GM18909 (cell line): ENCODE results near the gene TESMIN.

ENCODE experiments used
- ATAC-seq: cut with Tn5 transposase; IDR thresholded peaks from one replicate; pipeline ENCODE4 v1.9.1; 2021; ENCODE audit warnings: mild to moderate bottlenecking; ENCODE audit not compliant: unreplicated experiment, poor library complexity

The TESMIN gene

DNA sequence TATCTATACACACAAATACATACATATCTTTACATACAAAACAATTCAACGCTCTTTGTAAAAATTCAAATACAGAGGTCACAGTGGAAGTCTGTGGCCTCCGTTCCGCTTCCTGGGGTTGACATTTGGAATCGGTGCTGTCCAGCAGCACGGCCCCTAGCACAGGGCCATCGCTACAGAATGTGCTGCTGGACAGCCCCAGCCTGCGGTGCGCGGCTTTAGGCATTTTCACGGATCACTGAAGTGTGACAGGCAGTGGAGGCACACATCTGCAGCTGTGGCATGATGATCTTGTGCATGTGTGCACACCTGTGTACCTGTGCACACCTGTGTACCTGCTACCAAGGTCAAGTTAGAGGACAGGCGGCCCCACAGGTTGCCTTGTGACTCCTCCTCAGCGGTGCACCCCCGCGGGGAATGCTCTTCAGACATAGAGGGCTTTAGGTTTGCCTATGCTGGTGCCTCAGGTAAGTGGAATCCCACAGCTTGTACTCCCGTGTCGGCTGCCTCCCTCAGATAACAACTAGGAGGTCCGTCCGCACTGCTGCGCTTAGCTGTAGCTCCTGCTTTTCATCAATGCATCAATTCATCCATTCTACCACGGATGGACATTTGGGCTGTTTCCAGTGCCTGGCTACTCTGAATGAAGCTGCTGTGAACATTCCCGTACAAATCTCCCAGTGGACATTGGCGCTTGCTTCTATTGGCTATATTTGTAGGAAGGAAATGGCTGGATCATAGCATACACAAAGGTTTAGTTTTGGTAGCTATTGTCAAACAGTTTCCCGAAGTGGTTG is 37.1 kb downstream of the TESMIN start:
- ATAC-seq: no peak

DNA sequence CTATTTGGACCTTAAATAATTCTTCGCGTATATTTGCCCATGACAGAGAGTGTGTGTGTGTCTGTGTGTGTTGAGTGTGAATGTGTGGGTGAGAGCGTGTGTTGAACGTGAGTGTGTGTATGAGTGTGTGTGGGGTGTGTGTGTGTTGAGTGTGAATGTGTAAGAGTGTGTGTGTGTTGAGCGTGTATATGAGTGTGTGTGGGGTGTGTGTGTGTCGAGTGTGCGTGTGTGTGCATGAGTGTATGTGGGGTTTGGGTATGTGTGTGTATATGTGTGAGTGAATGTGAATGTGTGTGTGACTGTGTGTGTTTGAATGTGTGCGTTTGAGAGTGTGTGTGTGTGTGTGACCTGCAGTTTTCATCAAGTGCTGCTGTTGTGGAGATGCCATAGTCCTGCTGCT is 40.2 kb downstream of the TESMIN start:
- ATAC-seq: no peak

- ATAC-seq: no peak
Observed at GRCh38 chr11:68710409-68710808, 40.9 kb downstream of the TESMIN start.

DNA sequence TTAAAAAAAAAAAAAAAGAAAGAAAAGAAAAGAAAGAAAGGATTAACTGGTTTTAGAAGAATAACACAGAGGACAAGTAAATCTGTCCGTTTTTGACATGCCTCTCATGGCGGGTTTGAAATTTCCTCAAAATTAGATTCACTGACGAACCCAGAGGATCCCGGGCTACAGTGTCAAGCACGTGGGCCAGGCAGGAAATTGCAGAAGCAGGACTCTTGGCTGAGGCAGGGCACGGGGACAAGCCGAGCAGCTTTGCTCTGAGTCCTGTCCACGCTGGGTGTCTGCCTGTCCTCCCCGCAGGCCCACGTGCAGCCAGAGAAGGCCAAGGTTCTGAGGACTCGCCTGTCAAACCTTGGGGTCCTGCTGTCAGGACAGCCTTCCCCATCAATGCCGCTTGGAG is 42.3 kb downstream of the TESMIN start:
- ATAC-seq: no peak

- no peak for ATAC-seq
Observed at GRCh38 chr11:68707527-68707926, 43.8 kb downstream of the TESMIN start.

GRCh38 chr11:68704887-68705286 is 46.4 kb downstream of the TESMIN start:
- ATAC-seq: no peak

GRCh38 chr11:68698993-68699392 is 52.3 kb downstream of the TESMIN start:
- no peak for ATAC-seq

DNA sequence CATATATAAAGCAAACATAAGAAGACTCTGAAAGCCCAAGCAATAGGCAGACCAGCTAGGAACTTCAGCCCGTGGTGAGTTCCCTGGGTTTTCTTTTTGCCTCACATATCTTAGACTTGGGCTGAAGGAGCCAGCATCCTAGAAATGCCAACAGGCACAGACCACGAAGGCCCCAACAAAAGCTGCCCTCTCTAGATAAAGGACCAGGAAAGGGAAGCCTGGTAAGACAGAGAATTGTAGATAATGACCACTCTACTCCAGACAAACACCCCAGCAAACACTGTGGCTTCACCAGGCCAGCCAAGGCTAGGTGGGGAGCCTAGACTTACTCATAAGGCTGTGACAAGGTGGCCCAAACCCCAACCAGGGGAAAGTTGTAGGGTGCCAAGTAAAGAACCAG is 55.8 kb downstream of the TESMIN start:
- no peak for ATAC-seq

DNA sequence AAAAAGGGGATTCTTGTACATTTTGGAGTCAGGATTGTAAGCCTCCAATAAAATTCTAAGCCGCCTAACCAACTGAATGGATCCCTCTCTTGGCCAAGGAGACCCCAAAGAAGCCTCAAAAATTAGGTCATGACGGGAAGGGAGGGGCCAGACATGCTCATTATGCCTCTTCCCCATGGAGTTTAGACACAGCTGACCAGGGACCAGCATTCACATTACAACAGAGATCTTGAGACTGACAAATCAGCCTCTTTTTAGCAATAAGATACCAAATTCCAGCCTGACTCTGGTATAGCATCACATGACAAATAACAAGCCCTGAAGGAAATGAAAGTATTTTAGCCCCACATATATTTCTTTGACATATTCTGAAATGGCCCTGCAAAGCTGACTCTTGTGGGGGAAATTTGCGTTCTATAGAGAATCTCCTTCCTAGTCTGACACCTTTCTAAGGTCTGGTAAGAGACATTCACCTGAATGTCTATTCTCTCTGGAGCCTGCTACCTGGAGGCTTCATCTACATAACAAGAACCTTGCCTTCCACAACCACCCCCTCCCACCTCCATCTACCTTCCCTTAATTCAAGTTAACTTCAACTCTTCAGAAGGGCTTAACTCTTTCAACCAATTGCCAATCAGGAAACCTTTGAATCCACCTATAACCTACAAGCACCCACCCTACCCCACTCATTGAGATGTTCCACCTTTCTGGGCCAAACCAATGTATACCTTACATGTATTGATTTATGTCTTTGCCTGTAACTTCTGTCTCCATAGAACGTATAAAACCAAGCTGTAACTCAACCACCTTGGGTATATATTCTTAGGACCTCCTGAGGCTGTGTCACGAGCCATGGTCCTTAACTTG is 56.7 kb downstream of the TESMIN start:
- ATAC-seq: no peak

DNA sequence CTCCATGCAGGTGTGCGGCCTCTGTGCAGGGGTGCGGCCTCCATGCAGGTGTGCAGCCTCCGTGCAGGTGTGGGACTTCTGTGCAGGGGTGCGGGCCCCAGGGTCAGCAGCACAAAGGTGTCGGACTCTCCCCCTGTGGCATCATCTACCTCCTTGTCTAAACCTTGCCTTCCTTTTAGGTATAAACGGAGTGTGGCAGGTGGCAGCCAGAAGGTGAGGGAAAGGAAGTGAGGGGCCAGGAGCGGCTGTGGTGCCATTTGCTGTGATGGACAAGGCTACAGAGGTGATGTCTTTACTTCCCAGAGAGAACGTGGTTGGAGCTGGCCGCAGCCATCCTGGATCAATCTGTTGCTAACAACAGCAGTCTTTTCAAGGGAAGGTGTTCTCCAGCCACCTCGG is 57.8 kb downstream of the TESMIN start:
- no peak for ATAC-seq

GRCh38 chr11:68692871-68693483 is 58.3 kb downstream of the TESMIN start:
- no peak for ATAC-seq

DNA sequence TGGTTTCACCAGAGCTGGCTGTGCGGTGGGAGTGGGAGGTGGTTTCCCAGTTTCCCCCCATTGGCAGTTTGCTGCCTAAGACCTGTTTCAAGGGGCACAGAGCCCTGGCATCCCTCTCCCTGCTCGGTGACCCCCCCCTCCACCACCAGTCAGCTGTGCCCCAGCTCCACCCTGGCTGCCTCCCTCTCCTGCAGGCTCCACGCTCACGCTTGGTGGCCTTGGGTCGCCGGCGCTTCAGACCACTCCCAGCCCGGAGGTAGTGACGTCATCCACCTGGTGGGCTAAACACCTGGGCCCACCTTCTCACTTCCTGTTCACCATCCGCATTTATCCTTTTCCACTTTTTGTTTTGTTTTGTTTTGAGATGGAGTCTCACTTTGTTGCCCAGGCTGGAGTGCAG is 59.2 kb downstream of the TESMIN start:
- no peak for ATAC-seq

GRCh38 chr11:68691402-68691784 is 59.9 kb downstream of the TESMIN start:
- ATAC-seq: no peak

DNA sequence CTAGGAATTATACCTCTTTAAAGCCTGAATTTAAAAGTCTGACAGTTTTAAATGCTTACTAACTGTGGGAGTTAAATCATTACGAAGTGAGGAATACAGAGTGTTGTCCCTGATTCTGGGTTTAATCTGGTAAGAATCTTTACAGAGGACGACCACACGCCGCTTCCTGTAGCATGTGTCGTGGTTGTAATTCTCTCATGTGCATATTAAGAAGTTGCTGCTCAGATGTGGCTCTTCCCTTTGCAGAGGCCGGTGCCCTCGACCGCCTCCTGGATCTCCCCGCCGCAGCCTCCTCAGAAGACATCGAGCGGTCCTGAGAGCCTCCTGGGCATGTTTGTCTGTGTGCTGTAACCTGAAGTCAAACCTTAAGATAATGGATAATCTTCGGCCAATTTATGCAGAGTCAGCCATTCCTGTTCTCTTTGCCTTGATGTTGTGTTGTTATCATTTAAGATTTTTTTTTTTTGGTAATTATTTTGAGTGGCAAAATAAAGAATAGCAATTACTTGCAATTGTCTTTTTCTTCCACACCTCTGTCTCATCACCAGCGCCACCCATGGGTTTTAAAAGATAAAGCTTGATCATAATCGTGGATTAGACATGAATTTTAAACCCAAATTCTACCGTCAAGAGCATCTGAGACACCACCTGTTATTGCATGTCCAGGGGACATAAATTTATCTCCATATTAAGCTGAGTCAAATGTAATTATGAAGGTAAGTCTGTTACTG is 60.5 kb downstream of the TESMIN start:
- no peak for ATAC-seq

DNA sequence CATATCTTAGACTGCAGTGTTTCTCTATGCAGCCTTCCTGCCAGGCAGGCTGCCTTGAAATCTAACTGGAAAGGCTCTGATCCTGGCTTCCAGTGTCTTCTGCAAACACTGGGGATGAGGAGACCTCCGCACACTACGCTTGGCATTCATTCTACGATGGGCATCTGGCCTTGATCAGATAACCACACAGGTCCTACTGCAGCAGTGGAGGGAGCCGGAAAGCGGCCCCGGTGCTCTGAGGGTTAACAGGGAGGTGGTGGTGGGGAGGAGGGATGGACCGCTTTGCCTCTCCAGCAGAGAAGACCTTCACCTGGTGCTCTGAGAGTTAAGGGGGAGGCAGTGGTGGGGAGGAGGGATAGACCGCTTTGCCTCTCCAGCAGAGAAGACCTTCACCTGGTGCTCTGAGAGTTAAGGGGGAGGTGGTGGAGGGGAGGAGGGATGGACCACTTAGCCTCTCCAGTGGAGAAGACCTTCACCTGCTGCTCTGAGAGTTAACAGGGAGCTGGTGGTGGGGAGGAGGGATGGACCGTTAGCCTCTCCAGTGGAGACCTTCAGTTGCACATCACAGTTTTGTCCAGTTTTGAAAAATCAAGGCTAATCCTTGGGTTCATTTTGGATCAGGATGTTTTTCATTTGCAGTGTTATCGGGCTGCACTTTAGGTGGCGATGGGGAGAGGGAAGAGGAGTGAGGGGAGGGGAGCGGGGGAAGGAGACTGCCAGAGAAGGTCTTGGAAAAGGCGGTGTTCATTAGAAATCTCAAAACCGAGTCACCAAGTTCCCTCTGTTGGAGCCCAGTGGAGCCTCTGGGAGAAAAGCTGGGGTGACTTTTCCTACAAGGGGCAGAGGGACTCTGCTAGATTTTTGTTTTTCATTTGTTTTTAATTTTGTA is 61.3 kb downstream of the TESMIN start:
- ATAC-seq: no peak

DNA sequence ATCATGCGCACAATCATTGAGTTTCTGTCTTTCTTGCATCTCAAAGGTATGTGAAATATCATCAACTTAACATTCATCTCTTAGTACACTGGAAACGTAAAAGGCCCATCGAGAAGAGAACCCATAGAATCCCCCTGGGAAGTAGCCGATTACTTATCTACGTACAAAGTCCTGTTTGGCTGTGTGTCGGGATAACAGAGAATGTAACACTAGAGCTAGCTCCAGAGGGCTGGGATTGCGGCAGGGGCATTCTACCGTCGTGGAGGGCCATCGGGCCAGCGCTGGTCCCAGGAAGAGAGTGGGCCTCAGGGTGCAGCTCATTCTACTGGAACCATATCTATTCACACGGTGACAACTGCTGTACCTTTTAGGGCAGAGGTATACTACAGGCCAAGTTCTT is 62.4 kb downstream of the TESMIN start:
- no peak for ATAC-seq

- no peak for ATAC-seq
Observed at GRCh38 chr11:68687986-68688385, 63.3 kb downstream of the TESMIN start.

- no peak for ATAC-seq
Observed at GRCh38 chr11:68687311-68687710, 64.0 kb downstream of the TESMIN start.

GRCh38 chr11:68686486-68686885 is 64.8 kb downstream of the TESMIN start:
- ATAC-seq: no peak
